SK-N-DZ (cell line): ENCODE results near the gene THBD.

Experiments
- DNase-seq: peaks from one replicate; pipeline ENCODE4 v3.0.0-alpha.2; 2015; ENCODE audit warnings: low spot score

The THBD gene

GRCh38 chr20:23062632-23063031 is 13.2 kb upstream of the THBD start:
- no peak for DNase-seq

GRCh38 chr20:23061734-23062561 is 12.5 kb upstream of the THBD start:
- DNase-seq, result no peak

GRCh38 chr20:23061262-23061661 is 11.8 kb upstream of the THBD start:
- no peak for DNase-seq

- DNase-seq, result no peak
These were observed 11.2 kb upstream of the THBD start for GRCh38 chr20:23060629-23061028.

GRCh38 chr20:23059846-23060245 is 10.4 kb upstream of the THBD start:
- DNase-seq, result no peak

- no peak for DNase-seq
These were observed 9.5 kb upstream of the THBD start for GRCh38 chr20:23059001-23059400.

- DNase-seq, result no peak
These were observed 8.8 kb upstream of the THBD start for GRCh38 chr20:23058240-23058639.

GRCh38 chr20:23052904-23053303 is 3.4 kb upstream of the THBD start:
- DNase-seq, result no peak

GRCh38 chr20:23050847-23051627 is 1.6 kb upstream of the THBD start:
- no peak for DNase-seq

GRCh38 chr20:23050076-23050838 is 785 bp upstream of the THBD start:
- no peak for DNase-seq

- no peak for DNase-seq
These were observed 930 bp downstream of the THBD start for GRCh38 chr20:23048283-23049200.

- DNase-seq, result no peak
These were observed 1.7 kb downstream of the THBD start for GRCh38 chr20:23047738-23048214.

GRCh38 chr20:23047001-23047737 is 2.3 kb downstream of the THBD start:
- no peak for DNase-seq

GRCh38 chr20:23046431-23046830 is 3.0 kb downstream of the THBD start:
- no peak for DNase-seq

GRCh38 chr20:23043376-23043775 is 6.1 kb downstream of the THBD start:
- no peak for DNase-seq

- no peak for DNase-seq
These were observed 7.2 kb downstream of the THBD start for GRCh38 chr20:23042270-23042669.

GRCh38 chr20:23039885-23040508 is 9.5 kb downstream of the THBD start:
- no peak for DNase-seq

- DNase-seq, result no peak
These were observed 10.2 kb downstream of the THBD start for GRCh38 chr20:23039136-23039875.

- DNase-seq, result no peak
These were observed 12.4 kb downstream of the THBD start for GRCh38 chr20:23037017-23037481.
